Activated naive CD8-positive, alpha-beta T cell treated with anti-CD3 and anti-CD28 coated beads for 36 hours (primary cell): ENCODE results near the gene GCHFR. TPM values are rescaled to one million over a fixed set of nuclear protein-coding genes. Genes with fewer than 3 reads are reported as not detected.

Source experiments
- DNase-seq: peaks from one replicate; pipeline ENCODE4 v3.0.0; 2021
- H3K27ac Mint-ChIP-seq: one replicate; pipeline ENCODE4 v1.8.0; 2022; ENCODE audit warnings: mild to moderate bottlenecking, moderate library complexity, mixed read lengths
- H3K27me3 Mint-ChIP-seq: one replicate; pipeline ENCODE4 v1.8.0; 2022; ENCODE audit warnings: mild to moderate bottlenecking, mixed read lengths
- H3K36me3 Mint-ChIP-seq: one replicate; pipeline ENCODE4 v1.8.0; 2021; ENCODE audit warnings: mild to moderate bottlenecking, mixed read lengths
- H3K4me1 Mint-ChIP-seq: one replicate; pipeline ENCODE4 v1.8.0; 2021; ENCODE audit warnings: mixed read lengths
- H3K4me3 Mint-ChIP-seq: one replicate; pipeline ENCODE4 v1.8.0; 2022; ENCODE audit warnings: mild to moderate bottlenecking, moderate library complexity, mixed read lengths
- H3K9me3 Mint-ChIP-seq: one replicate; pipeline ENCODE4 v1.8.0; 2022; ENCODE audit warnings: mixed read lengths
- total RNA-seq, 2 experiments: library from RNA; stranded (reverse); gene quantifications; one replicate each; pipeline ENCODE4 v1.2.3, GENCODE V29; 2021

The GCHFR gene
- total RNA-seq, 2 experiments from 2014 or later: 35.2 to 35.9 TPM

GRCh38 chr15:40807028-40807887, 43.4 kb downstream of the GCHFR start, which contains the start of the genes DNAJC17 and ZFYVE19:
Gene DNAJC17 (minus strand): TSS chr15:40807473. CDS start chr15:40807446, 27 bp downstream.
Gene ZFYVE19 (plus strand): TSS chr15:40807089. CDS start chr15:40807590, 501 bp downstream.
- H3K9me3 Mint-ChIP-seq: no peaks in the 10 kb centered on the region
- H3K4me3 Mint-ChIP-seq: peak within 1 kb of the TSS; percentile 94
- DNase-seq: peak; percentile 95
- no peaks in the 10 kb centered on the region for H3K27me3 Mint-ChIP-seq
- H3K4me1 Mint-ChIP-seq: peaks cover 21% of the 10 kb centered on the region
- peaks cover 7% of the 10 kb centered on the region for H3K36me3 Mint-ChIP-seq
- H3K27ac Mint-ChIP-seq: peak within 1 kb of the TSS; percentile 98

DNA sequence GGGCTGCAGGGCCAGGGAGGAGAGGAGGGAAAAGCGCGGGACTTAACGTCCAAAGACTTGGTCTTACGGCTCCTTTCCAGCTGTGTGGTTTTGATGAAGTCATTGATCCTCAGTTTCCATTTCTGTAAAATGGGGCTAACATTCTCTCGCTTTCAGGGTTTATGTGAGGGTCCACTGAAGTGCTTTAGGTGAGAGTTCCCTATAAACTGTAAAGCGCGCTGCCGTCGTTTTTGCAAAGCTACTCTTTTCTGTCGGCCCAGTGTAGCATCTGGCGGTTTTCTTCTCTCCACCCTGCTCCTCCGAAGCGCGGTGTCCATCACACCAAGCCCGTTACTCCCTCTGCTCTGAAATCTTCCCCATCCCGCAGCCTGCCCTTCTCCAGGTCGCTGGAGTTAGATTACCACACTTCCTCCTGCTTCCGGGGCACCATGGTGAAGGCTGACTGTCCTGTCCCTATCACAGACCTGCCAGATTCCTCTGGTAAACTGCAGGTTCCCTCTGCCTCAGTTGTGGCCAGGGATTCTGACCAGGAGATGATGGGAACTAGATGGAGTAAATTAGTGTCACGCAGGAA, 44.1 kb downstream of the GCHFR start:
- H3K27me3 Mint-ChIP-seq: no peaks in the 10 kb centered on the region
- H3K9me3 Mint-ChIP-seq: no peaks in the 10 kb centered on the region
- peak overlapping the region; percentile 98 for H3K27ac Mint-ChIP-seq
- DNase-seq: no peak
- peaks cover 21% of the 10 kb centered on the region for H3K4me1 Mint-ChIP-seq
- peak overlapping the region; percentile 94 for H3K4me3 Mint-ChIP-seq
- H3K36me3 Mint-ChIP-seq: peaks cover 9% of the 10 kb centered on the region

DNA sequence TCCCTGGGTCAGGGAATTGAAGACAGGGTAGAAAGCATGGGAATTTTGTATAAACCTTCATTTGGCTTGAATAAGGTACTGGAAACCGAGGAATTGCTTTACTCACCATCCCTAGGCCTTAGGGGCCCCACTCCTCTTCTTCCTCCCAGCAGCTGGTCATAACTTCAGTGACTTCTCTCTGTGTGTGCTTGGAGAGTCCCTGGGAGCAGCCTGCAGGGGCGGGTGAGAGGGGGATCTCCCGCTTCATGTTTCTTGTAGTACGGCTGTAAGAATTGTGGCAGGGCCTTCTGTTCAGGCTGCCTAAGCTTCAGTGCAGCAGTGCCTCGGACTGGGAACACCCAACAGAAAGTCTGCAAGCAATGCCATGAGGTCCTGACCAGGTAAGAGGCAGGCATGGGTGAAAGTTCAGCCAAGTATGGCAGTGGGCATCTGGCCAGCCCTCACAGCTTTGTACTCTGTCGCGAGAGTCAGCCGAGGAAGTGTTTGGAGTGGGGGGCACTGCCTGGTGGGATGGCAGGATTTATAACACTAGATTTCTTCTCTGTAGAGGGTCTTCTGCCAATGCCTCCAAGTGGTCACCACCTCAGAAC, 45.1 kb downstream of the GCHFR start:
- peaks cover 9% of the 10 kb centered on the region for H3K36me3 Mint-ChIP-seq
- DNase-seq: no peak
- H3K27me3 Mint-ChIP-seq: no peaks in the 10 kb centered on the region
- H3K9me3 Mint-ChIP-seq: no peaks in the 10 kb centered on the region
- peaks cover 16% of the 10 kb centered on the region for H3K4me1 Mint-ChIP-seq
- H3K27ac Mint-ChIP-seq: no peak overlapping the region
- H3K4me3 Mint-ChIP-seq: peak overlapping the region; percentile 94

DNA sequence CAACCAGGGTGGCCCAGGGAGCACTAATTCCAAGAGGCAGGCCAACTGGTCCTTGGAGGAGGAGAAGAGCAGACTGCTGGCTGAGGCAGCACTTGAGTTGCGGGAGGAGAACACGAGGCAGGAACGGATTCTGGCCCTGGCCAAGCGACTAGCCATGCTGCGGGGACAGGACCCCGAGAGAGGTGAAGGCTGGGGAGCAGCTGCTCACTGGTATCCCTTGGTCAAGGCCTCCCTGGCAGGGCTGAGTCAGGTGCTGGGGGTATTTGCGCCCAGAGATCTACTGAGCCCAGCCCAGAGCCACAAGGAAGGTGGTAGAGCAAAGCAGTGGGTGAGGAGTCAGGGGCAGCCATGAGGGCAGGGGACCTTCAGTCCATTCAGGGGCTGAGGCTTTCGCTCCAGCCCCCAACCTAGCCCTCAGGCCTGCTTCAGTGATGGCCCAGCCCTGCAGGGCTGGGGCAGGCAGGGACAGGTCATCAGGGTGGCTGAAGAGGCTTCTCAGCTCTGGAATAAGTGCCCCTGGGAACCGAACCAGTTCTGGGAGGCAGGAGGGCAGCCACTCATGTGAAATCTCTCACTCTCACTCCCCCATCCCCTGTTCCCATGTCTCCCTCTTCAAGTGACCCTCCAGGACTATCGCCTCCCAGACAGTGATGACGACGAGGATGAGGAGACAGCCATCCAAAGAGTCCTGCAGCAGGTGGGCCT, 49.0 kb downstream of the GCHFR start:
- Mint-ChIP-seq H3K9me3 (no peaks in the 10 kb centered on the region), H3K4me1 (peaks cover 10% of the 10 kb centered on the region), H3K36me3 (peaks cover 3% of the 10 kb centered on the region), H3K4me3 (no peak overlapping the region), H3K27me3 (no peaks in the 10 kb centered on the region), H3K27ac (no peak overlapping the region)
- no peak for DNase-seq

- Mint-ChIP-seq H3K9me3 (no peaks in the 10 kb centered on the region), H3K36me3 (peaks cover 2% of the 10 kb centered on the region), H3K27me3 (no peaks in the 10 kb centered on the region), H3K27ac (no peak overlapping the region), H3K4me1 (no peaks in the 10 kb centered on the region), H3K4me3 (no peak overlapping the region)
- no peak for DNase-seq
Observed at GRCh38 chr15:40815042-40815698, 51.3 kb downstream of the GCHFR start.

Other genes starting within 250 kb of the GCHFR start
- 10 to 100 TPM; 21.3 to 27.3 TPM for gene CCDC32, start 199.0 kb upstream of the GCHFR start, total RNA-seq
- 10 to 100 TPM; 22.9 to 26.1 TPM for gene RPUSD2, start 194.8 kb upstream of the GCHFR start, total RNA-seq
- 10 to 100 TPM; 23.8 to 24.5 TPM for gene KNL1, start 169.8 kb upstream of the GCHFR start, total RNA-seq
- gene RAD51, start 68.9 kb upstream of the GCHFR start, total RNA-seq: 10 to 100 TPM; 67.7 to 69.6 TPM
- gene RMDN3, start 8.8 kb upstream of the GCHFR start, total RNA-seq: 10 to 100 TPM; 32.0 to 32.4 TPM
- gene C15orf62, start 5.9 kb downstream of the GCHFR start, total RNA-seq: under 1 TPM; 0.43 to 0.50 TPM
- gene ZFYVE19, start 43.0 kb downstream of the GCHFR start, total RNA-seq: 10 to 100 TPM; 20.1 to 20.8 TPM
- 10 to 100 TPM; 39.8 to 41.7 TPM for gene DNAJC17, start 43.4 kb downstream of the GCHFR start, total RNA-seq
- gene PPP1R14D, start 64.6 kb downstream of the GCHFR start, total RNA-seq: not detected
- 1 to 10 TPM; 3.4 to 3.5 TPM for gene SPINT1, start 80.0 kb downstream of the GCHFR start, total RNA-seq
- under 1 TPM; 0.45 to 0.50 TPM for gene RHOV, start 110.2 kb downstream of the GCHFR start, total RNA-seq
- 10 to 100 TPM; 12.1 to 13.2 TPM for gene VPS18, start 130.4 kb downstream of the GCHFR start, total RNA-seq
- gene DLL4, start 165.3 kb downstream of the GCHFR start, total RNA-seq: not detected
- 10 to 100 TPM; 43.9 to 45.8 TPM for gene CHAC1, start 189.4 kb downstream of the GCHFR start, total RNA-seq